ENCODE data around the gene BAK1. TPM values are rescaled to one million over a fixed set of nuclear protein-coding genes. Genes with fewer than 3 reads are reported as not detected.

BAK1 gene
- total and polyA plus RNA-seq, 2 of the 4 experiments (the other 2 are of a cell fraction): 12.0 to 19.0 TPM

- no peak for DNase-seq
- CTCF ChIA-PET: interaction anchor here (1.5 kb wide), 1 partner anchor 10 kb away, joined by 3 read pairs; no protein-coding TSS in a partner anchor
- no peak overlapping the region for H3K23ac ChIP-seq (ENCODE audit: low read depth, low read length)
Observed at GRCh38 chr6:33597551-33598322, 17.7 kb upstream of the BAK1 start.

More at GRCh38 chr6:33597551-33598322, 17.7 kb upstream of the BAK1 start:
- Histone ChIP-seq H2BK120ac (ENCODE audit: low read depth, low read length) (no peak overlapping the region), H3K18ac (ENCODE audit: low read depth, low read length) (no peak overlapping the region), H3K9me3 (ENCODE audit: control insufficient read depth, insufficient read depth, low read length) (no peaks in the 10 kb centered on the region), H2BK15ac (ENCODE audit: low read depth, low read length) (no peak overlapping the region; the same call in 2 of the 3 replicates), H3K9me1 (ENCODE audit: insufficient read depth, low read length) (peaks cover 5% of the 10 kb centered on the region), H2AK5ac (ENCODE audit: low read depth, low read length) (peak overlapping the region; percentile 15; the same call in 1 of the 2 replicates), H3K36me3 (ENCODE audit: control insufficient read depth, insufficient read depth, low read length) (no peaks in the 10 kb centered on the region), H3K9ac (ENCODE audit: low read depth, low read length) (no peak overlapping the region), H3K79me1 (ENCODE audit: low read depth in 1 of 2, low read length in 2 of 2) (no peaks in the 10 kb centered on the region), H3K14ac (replicated peaks; ENCODE audit: low read depth, low read length) (no peak overlapping the region), H4K20me1 (ENCODE audit: insufficient read depth, low read length) (no peaks in the 10 kb centered on the region), H2AFZ (replicated peaks; ENCODE audit: low read length, poor library complexity) (peak overlapping the region; percentile 13), H3K56ac (ENCODE audit: extremely low read depth, insufficient read depth, low read length) (no peak overlapping the region), H3K4me2 (ENCODE audit: low read depth, low read length) (no peak overlapping the region), H4K5ac (ENCODE audit: low read depth, low read length) (no peak overlapping the region), H3K4me1 (ENCODE audit: control insufficient read depth, insufficient read depth, low read length) (peaks cover 3% of the 10 kb centered on the region; the same call in 1 of the 2 replicates), H4K91ac (ENCODE audit: insufficient read depth, low read depth, low read length) (no peak overlapping the region), H3K4me3 (ENCODE audit: insufficient read depth, low read depth, low read length) (no peak overlapping the region), H2BK5ac (ENCODE audit: low read depth, low read length, poor library complexity, severe bottlenecking) (no peak overlapping the region), H2AK9ac (replicated peaks; ENCODE audit: low read depth, low read length, poor library complexity) (peak overlapping the region; percentile 24), H2BK20ac (ENCODE audit: low read depth, low read length) (no peak overlapping the region), H4K8ac (ENCODE audit: low read depth in 2 of 2, low read length in 2 of 2) (no peak overlapping the region), H3K4ac (ENCODE audit: low read depth, low read length) (no peak overlapping the region), H3K27me3 (ENCODE audit: control insufficient read depth, insufficient read depth, low read length) (no peaks in the 10 kb centered on the region), H3K27ac (ENCODE audit: insufficient read depth, low read length) (no peak overlapping the region)
- POLR2A ChIA-PET (ENCODE audit: unreplicated experiment): no interaction called here
- ATAC-seq (ENCODE audit: low read depth): no peak
- in situ Hi-C loops (cut with MboI; ENCODE audit: low sequenced_read_pairs) (no loop called here), dilution Hi-C loops (cut with HindIII; ENCODE audit: low sequenced_read_pairs, unreplicated experiment) (no loop called here), intact Hi-C loops (cut with micrococcal nuclease) (no loop called here)
- TF ChIP-seq MAFK (IDR thresholded peaks at IDR 0.05; ENCODE audit: low read depth, low read length): no peak
- TF ChIP-seq CTCF (conservative IDR thresholded peaks at IDR 0.05; ENCODE audit: low read depth, low read length): no peak
- TF ChIP-seq MAZ (IDR thresholded peaks at IDR 0.05; ENCODE audit: borderline replicate concordance, low read depth, low read length): no peak
- no peak for TF ChIP-seq POLR2A (IDR thresholded peaks at IDR 0.05; ENCODE audit: low read depth, low read length)
- TF ChIP-seq FOS (IDR thresholded peaks at IDR 0.05; ENCODE audit: low read depth, low read length): no peak
- TF ChIP-seq RAD21 (IDR thresholded peaks at IDR 0.05; ENCODE audit: low read length): no peak
- no peak for TF ChIP-seq SMC3 (IDR thresholded peaks at IDR 0.05; ENCODE audit: low read depth, low read length)
- TF ChIP-seq NFE2L2 (IDR thresholded peaks at IDR 0.05; ENCODE audit: low read depth, low read length): no peak
- TF ChIP-seq RCOR1 (IDR thresholded peaks at IDR 0.05; ENCODE audit: insufficient replicate concordance, low read length): no peak
- TF ChIP-seq RFX5 (IDR thresholded peaks at IDR 0.05; ENCODE audit: low read depth, low read length): no peak
- no peak for TF ChIP-seq CHD1 (IDR thresholded peaks at IDR 0.05; ENCODE audit: low read depth, low read length)
- TF ChIP-seq USF2 (IDR thresholded peaks at IDR 0.05; ENCODE audit: low read depth, low read length): no peak
- BruUV-seq (replicated peaks): no TSS peak
- WGBS, 2 experiments (ENCODE audit: extremely low coverage in 2 of 2, insufficient read length in 1 of 2): 67% methylated on average over 1 of the region's 4 CpGs; no CpG with 5 or more reads in 1 of the 2 experiments
